K562 (cell line): ENCODE measurements around the gene SPAG9. TPM values are rescaled to one million over a fixed set of nuclear protein-coding genes. Genes with fewer than 3 reads are reported as not detected.

Experiments used
- CREB1 ChIP-seq, 2 experiments: sonication (generic) in 1 of 2; formaldehyde crosslinking in 1 of 2; IDR thresholded peaks; 2 replicates each; pipeline versions ENCODE4 v1.6.1 to v1.8.0; 2012 to 2022; ENCODE audit warnings: inconsistent platforms in 1 of 2, mild to moderate bottlenecking in 1 of 2, missing genetic modification reagents in 1 of 2, moderate library complexity in 1 of 2
- DLX4 ChIP-seq: fragments of 250-450 bp; sonication (Bioruptor Pico); IDR thresholded peaks from 2 replicates; pipeline ENCODE4 v1.6.1; 2021; ENCODE audit warnings: mild to moderate bottlenecking
- EP400 ChIP-seq: fragments of 450-650 bp; IDR thresholded peaks from 2 replicates; pipeline ENCODE4 v1.6.1; 2017; ENCODE audit warnings: antibody characterized with exemption, mild to moderate bottlenecking, moderate library complexity
- MCM3 ChIP-seq: fragments of 450-650 bp; IDR thresholded peaks from 2 replicates; pipeline ENCODE4 v1.6.1; 2016
- MEF2A ChIP-seq: IDR thresholded peaks from 2 replicates; pipeline ENCODE4 v1.6.1; 2011; ENCODE audit warnings: low read depth, mild to moderate bottlenecking, low read length, moderate library complexity; ENCODE audit not compliant: control insufficient read depth
- MXI1 ChIP-seq: IDR thresholded peaks from 2 replicates; pipeline ENCODE4 v1.6.1; 2011; ENCODE audit warnings: low read depth, mild to moderate bottlenecking, improper control_type of control experiment, low read length
- NR4A1 ChIP-seq, 2 experiments: fragments of 250-450 bp in 1 of 2; fragments of 450-650 bp in 1 of 2; sonication (Bioruptor Pico) in 1 of 2; IDR thresholded peaks; 2 replicates each; pipeline versions ENCODE4 v1.4.0 to v1.6.1; 2016 to 2020; ENCODE audit warnings: mild to moderate bottlenecking in 2 of 2, missing compliant biosample characterization in 1 of 2, missing genetic modification characterization in 1 of 2, moderate library complexity in 1 of 2
- PHB ChIP-seq: fragments of 250-450 bp; sonication (Bioruptor Pico); IDR thresholded peaks from 2 replicates; pipeline ENCODE4 v1.5.0; 2021
- PTRF ChIP-seq: fragments of 450-650 bp; IDR thresholded peaks from 2 replicates; pipeline ENCODE4 v1.6.1; 2016; ENCODE audit warnings: mild to moderate bottlenecking, missing genetic modification characterization, missing compliant biosample characterization
- SAP30 ChIP-seq: fragments of 200-600 bp; sonication (generic); IDR thresholded peaks from 2 replicates; pipeline ENCODE4 v1.6.1; 2012; ENCODE audit warnings: borderline replicate concordance, low read depth, mild to moderate bottlenecking, moderate library complexity, low read length, control low read depth, inconsistent platforms; ENCODE audit not compliant: insufficient read depth, poor library complexity, severe bottlenecking
- TFAM ChIP-seq: fragments of 250-450 bp; sonication (Bioruptor Pico); conservative IDR thresholded peaks from 2 replicates; pipeline ENCODE4 v1.5.0; 2021; ENCODE audit warnings: mild to moderate bottlenecking, moderate library complexity
- WHSC1 ChIP-seq: IDR thresholded peaks from one replicate; pipeline ENCODE4 v1.6.1; 2012; ENCODE audit warnings: low read length, control low read depth, inconsistent platforms
- XRCC4 ChIP-seq: IDR thresholded peaks from one replicate; pipeline ENCODE4 v1.6.1; 2011; ENCODE audit not compliant: insufficient read depth, insufficient read length; ENCODE audit errors: extremely low read depth
- ZNF318 ChIP-seq, 2 experiments: fragments of 450-650 bp; IDR thresholded peaks; 2 replicates each; pipeline ENCODE4 v1.6.1; 2016; ENCODE audit warnings: mild to moderate bottlenecking in 2 of 2, borderline replicate concordance in 1 of 2, low read depth in 1 of 2, moderate library complexity in 1 of 2
- ZNF347 ChIP-seq: fragments of 450-650 bp; formaldehyde crosslinking; IDR thresholded peaks from 2 replicates; pipeline ENCODE4 v1.4.0; 2020; ENCODE audit warnings: low read depth, mild to moderate bottlenecking, moderate library complexity
- polyA plus RNA-seq, 8 experiments: library from polyadenylated mRNA; depleted of rRNA in 4 of 8; stranded (reverse) in 5 of 8; unstranded in 3 of 8; fragments of >200 nt; fragmentation: Nextera tagmentation in 2 of 8; fragmentation: Illumina TruSeq in 1 of 8; extraction: Ambion mirVana in 2 of 8; extraction: Trizol in 1 of 8; gene quantifications; 2 replicates each; pipeline versions ENCODE4 v1.2.1 to v1.2.3, GENCODE V29; 2011 to 2014; ENCODE audit warnings: inconsistent platforms in 1 of 8, missing spikeins in 1 of 8
- total RNA-seq, 7 experiments: library from RNA; depleted of rRNA in 6 of 7; stranded (reverse); fragments of >200 nt in 6 of 7; fragmentation: Illumina TruSeq in 2 of 7; extraction: Trizol in 2 of 7; gene quantifications; 2 replicates each; pipeline versions ENCODE4 v1.2.1 to v1.2.3, GENCODE V29; 2011 to 2021; ENCODE audit warnings: low replicate concordance in 1 of 7
- TF ChIP-seq, protein P1 (sequence below): fragments of 250-450 bp; sonication (Bioruptor Pico); IDR thresholded peaks from 2 replicates; pipeline ENCODE4 v1.8.0; 2022; ENCODE audit warnings: moderate library complexity, mild to moderate bottlenecking, inconsistent platforms

Gene SPAG9
- total and polyA plus RNA-seq, 9 of the 15 experiments (the other 6 are each of a cell fraction or from before 2014, with no cell fraction given): 12.2 to 99.2 (median 58.2) TPM

DNA sequence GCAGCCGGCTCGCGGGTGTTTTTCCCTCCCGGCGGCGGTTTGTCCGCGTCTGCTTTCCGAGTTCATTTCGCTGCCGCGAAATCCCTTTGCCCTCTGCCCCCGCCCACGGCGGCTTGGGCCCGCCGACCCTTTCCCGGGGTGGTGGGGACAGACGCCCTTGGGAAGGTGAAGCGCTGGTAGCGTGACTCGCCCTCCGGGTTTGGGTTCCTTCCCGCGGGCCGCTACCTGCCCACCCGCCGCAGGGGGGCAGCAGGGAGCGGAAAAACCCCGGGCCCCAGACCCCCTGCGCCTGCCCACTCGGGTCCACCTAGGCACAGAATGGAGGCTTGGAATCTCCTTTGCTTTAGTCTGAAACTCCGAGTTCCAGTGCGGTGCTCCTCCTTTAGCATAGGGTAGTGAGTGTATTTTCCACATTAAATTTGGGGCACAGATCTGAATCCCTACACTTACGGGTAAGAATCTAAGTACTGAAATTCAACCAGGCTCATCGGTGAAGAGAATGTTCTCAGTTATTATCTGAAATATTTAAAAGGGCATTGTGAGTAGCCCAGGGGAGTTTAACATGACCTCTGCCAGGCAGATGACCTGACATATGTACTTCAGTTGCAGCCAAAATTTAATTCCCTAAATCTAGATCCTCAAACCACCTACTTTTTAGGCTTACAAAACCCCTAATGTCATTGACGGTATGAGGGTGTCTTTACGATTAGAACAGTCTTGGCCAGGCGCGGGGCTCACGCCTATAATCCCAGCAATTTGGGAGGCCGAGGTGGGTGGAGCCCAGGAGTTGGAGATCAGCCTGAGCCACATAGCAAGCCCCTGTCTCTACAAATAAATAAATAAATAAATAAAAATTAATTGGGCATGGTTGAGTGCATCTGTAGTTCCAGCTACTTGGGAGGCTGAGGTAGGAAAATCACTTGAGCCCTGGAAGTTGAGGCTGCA is 46.6 kb upstream of the SPAG9 start (continued):
- TF ChIP-seq ZNF318 (IDR thresholded peaks at IDR 0.05; ENCODE audit: borderline replicate concordance in 1 of 2, low read depth in 1 of 2) (no peak), NR4A1 (CRISPR knock-in tag; IDR thresholded peaks at IDR 0.05) (no peak), NR4A1 (tag; IDR thresholded peaks at IDR 0.05) (no peak), MXI1 (no peak), PTRF (tag) (no peak), ZNF347 (CRISPR knock-in tag) (no peak), XRCC4 (no peak), MEF2A (no peak), SAP30 (no peak), CREB1 (IDR thresholded peaks at IDR 0.05) (0 out of 2 replicates have a peak, but pooled peaks have one; percentile 10), CREB1 (CRISPR knock-in tag; IDR thresholded peaks at IDR 0.05) (no peak), EP400 (peak; percentile 66; the same call in 1 of the 2 replicates), DLX4 (no peak), MCM3 (no peak), TFAM (CRISPR knock-in tag) (no peak), WHSC1 (no peak), PHB (CRISPR knock-in tag) (no peak)
- TF ChIP-seq, protein P1, sequence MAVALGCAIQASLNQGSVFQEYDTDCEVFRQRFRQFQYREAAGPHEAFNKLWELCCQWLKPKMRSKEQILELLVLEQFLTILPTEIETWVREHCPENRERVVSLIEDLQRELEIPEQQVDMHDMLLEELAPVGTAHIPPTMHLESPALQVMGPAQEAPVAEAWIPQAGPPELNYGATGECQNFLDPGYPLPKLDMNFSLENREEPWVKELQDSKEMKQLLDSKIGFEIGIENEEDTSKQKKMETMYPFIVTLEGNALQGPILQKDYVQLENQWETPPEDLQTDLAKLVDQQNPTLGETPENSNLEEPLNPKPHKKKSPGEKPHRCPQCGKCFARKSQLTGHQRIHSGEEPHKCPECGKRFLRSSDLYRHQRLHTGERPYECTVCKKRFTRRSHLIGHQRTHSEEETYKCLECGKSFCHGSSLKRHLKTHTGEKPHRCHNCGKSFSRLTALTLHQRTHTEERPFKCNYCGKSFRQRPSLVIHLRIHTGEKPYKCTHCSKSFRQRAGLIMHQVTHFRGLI (CRISPR knock-in tag): no peak
